ENCODE data around the gene SCAPER.
A peak's percentile ranks its signal among the peaks of the same experiment; 100 is the strongest.

The SCAPER gene

GRCh38 chr15:76866008-76866407, 39.1 kb downstream of the SCAPER start (continued):
- TF ChIP-seq ZSCAN4 (tag by site-specific recombination; IDR thresholded peaks at IDR 0.05), result 0 out of 2 replicates have a peak, but pooled peaks have one; percentile 28

- ChIA-PET CTCF (interaction anchor here (0.7 to 4.1 kb wide), 8 partner anchors 9 to 680 kb away, joined by 3 to 35 read pairs (median 5); no protein-coding TSS in a partner anchor), POLR2A (no interaction called here)
- H3K27ac ChIP-seq (ENCODE audit: extremely low read depth, low read depth, low read length), result no peak overlapping the region
- H3K9me3 ChIP-seq (ENCODE audit: control insufficient read depth, insufficient read depth, low read depth, low read length), result no peaks in the 10 kb centered on the region
- H3K4me1 ChIP-seq (ENCODE audit: control insufficient read depth, insufficient read depth, low read length), result peaks cover 36% of the 10 kb centered on the region; the same call in 1 of the 2 replicates
- H3K36me3 ChIP-seq (ENCODE audit: control insufficient read depth in 2 of 2, insufficient read depth in 1 of 2, low read length in 2 of 2), result no peaks in the 10 kb centered on the region
- H3K4me3 ChIP-seq (ENCODE audit: low read depth, low read length), result no peak overlapping the region
- TF ChIP-seq ZNF184 (tag by site-specific recombination; IDR thresholded peaks at IDR 0.05), result no peak
- no peak for TF ChIP-seq TCF7L2 (IDR thresholded peaks at IDR 0.05; ENCODE audit: borderline replicate concordance, low read depth, low read length)
- TF ChIP-seq ZNF777 (tag by site-specific recombination; IDR thresholded peaks at IDR 0.05; ENCODE audit: borderline replicate concordance), result no peak
- TF ChIP-seq PRDM1 (tag by site-specific recombination; IDR thresholded peaks at IDR 0.05), result 0 out of 2 replicates have a peak, but pooled peaks have one; percentile 22
Measured at GRCh38 chr15:76865548-76865991, 39.6 kb downstream of the SCAPER start.

- no peak overlapping the region for H3K27ac ChIP-seq (ENCODE audit: extremely low read depth, low read depth, low read length)
- ChIA-PET CTCF (interaction anchor here (0.6 to 4.1 kb wide), 4 partner anchors 629 to 765 kb away, joined by 5 to 35 read pairs (median 17); no protein-coding TSS in a partner anchor), POLR2A (no interaction called here)
Measured at GRCh38 chr15:76864586-76864985, 40.6 kb downstream of the SCAPER start.

More at GRCh38 chr15:76864586-76864985, 40.6 kb downstream of the SCAPER start:
- TF ChIP-seq REST (tag by site-specific recombination; IDR thresholded peaks at IDR 0.05) (no peak), SCRT1 (tag by site-specific recombination; IDR thresholded peaks at IDR 0.05; ENCODE audit: borderline replicate concordance) (no peak), TCF7L2 (IDR thresholded peaks at IDR 0.05; ENCODE audit: borderline replicate concordance, low read depth, low read length) (no peak), ZNF423 (tag by site-specific recombination; IDR thresholded peaks at IDR 0.05) (no peak), ZNF664 (tag by site-specific recombination; IDR thresholded peaks at IDR 0.05) (no peak), ZNF549 (tag by site-specific recombination; IDR thresholded peaks at IDR 0.05) (no peak), PBX3 (CRISPR knock-in tag; IDR thresholded peaks at IDR 0.05) (no peak), ZNF266 (tag by site-specific recombination; IDR thresholded peaks at IDR 0.05; ENCODE audit: low read depth) (no peak), ZFP37 (tag by site-specific recombination; IDR thresholded peaks at IDR 0.05) (no peak)
- no peak overlapping the region for H3K4me3 ChIP-seq (ENCODE audit: low read depth, low read length)
- H3K4me1 ChIP-seq (ENCODE audit: control insufficient read depth, insufficient read depth, low read length), result peaks cover 36% of the 10 kb centered on the region; the same call in 1 of the 2 replicates
- no peaks in the 10 kb centered on the region for H3K36me3 ChIP-seq (ENCODE audit: control insufficient read depth in 2 of 2, insufficient read depth in 1 of 2, low read length in 2 of 2)
- no peaks in the 10 kb centered on the region for H3K9me3 ChIP-seq (ENCODE audit: control insufficient read depth, insufficient read depth, low read depth, low read length)

Measured in HEK293 (cell line).